ENCODE results near the gene RACGAP1.

The RACGAP1 gene

GRCh38 chr12:50014342-50014741 is 11.0 kb downstream of the RACGAP1 start:
- H3K27ac ChIP-seq = no peak overlapping the region
- no peak for TF ChIP-seq CTCF (conservative IDR thresholded peaks at IDR 0.05)

GRCh38 chr12:50013361-50014147 is 11.7 kb downstream of the RACGAP1 start:
- no peak overlapping the region for H3K27ac ChIP-seq
- no peak for TF ChIP-seq CTCF (conservative IDR thresholded peaks at IDR 0.05)

- peak overlapping the region; percentile 53 for H3K27ac ChIP-seq
- TF ChIP-seq CTCF (conservative IDR thresholded peaks at IDR 0.05) = no peak
Observed at GRCh38 chr12:50006754-50007442, 18.4 kb downstream of the RACGAP1 start.

- H3K27ac ChIP-seq = peak overlapping the region; percentile 53
- no peak for TF ChIP-seq CTCF (conservative IDR thresholded peaks at IDR 0.05)
Observed at GRCh38 chr12:50006280-50006679, 19.0 kb downstream of the RACGAP1 start.

- TF ChIP-seq CTCF (conservative IDR thresholded peaks at IDR 0.05) = no peak
- H3K27ac ChIP-seq = no peak overlapping the region
Observed at GRCh38 chr12:50005175-50005574, 20.1 kb downstream of the RACGAP1 start.

GRCh38 chr12:50004696-50005095 is 20.6 kb downstream of the RACGAP1 start:
- no peak for TF ChIP-seq CTCF (conservative IDR thresholded peaks at IDR 0.05)
- H3K27ac ChIP-seq = no peak overlapping the region

- H3K27ac ChIP-seq = no peak overlapping the region
- no peak for TF ChIP-seq CTCF (conservative IDR thresholded peaks at IDR 0.05)
Observed at GRCh38 chr12:50003595-50003994, 21.7 kb downstream of the RACGAP1 start.
